Measurements from ENCODE around the gene CARMIL1. TPM values are rescaled to one million over a fixed set of nuclear protein-coding genes. Genes with fewer than 3 reads are reported as not detected.

Gene CARMIL1
- total RNA-seq, 1 donor from 2014 or later: 28.4 TPM

- DNase-seq (ENCODE audit: low spot score): no peak
These were observed 128.3 kb downstream of the CARMIL1 start for GRCh38 chr6:25407431-25407830.

GRCh38 chr6:25410102-25410501 is 130.9 kb downstream of the CARMIL1 start:
- DNase-seq (ENCODE audit: low spot score): no peak

GRCh38 chr6:25411316-25411950 is 132.3 kb downstream of the CARMIL1 start:
- DNase-seq (ENCODE audit: low spot score): no peak

GRCh38 chr6:25413207-25413905 is 134.2 kb downstream of the CARMIL1 start:
- DNase-seq (ENCODE audit: low spot score): no peak

- DNase-seq (ENCODE audit: low spot score): no peak
These were observed 135.0 kb downstream of the CARMIL1 start for GRCh38 chr6:25414168-25414567.

- no peak for DNase-seq (ENCODE audit: low spot score)
These were observed 135.6 kb downstream of the CARMIL1 start for GRCh38 chr6:25414755-25415154.

- no peak for DNase-seq (ENCODE audit: low spot score)
These were observed 136.1 kb downstream of the CARMIL1 start for GRCh38 chr6:25415274-25415673.

- DNase-seq (ENCODE audit: low spot score): no peak
These were observed 136.5 kb downstream of the CARMIL1 start for GRCh38 chr6:25415701-25416100.

- DNase-seq (ENCODE audit: low spot score): no peak
These were observed 138.0 kb downstream of the CARMIL1 start for GRCh38 chr6:25417046-25417605.

- DNase-seq (ENCODE audit: low spot score): no peak
These were observed 139.4 kb downstream of the CARMIL1 start for GRCh38 chr6:25418454-25419052.

- DNase-seq (ENCODE audit: low spot score): no peak
These were observed 140.7 kb downstream of the CARMIL1 start for GRCh38 chr6:25419879-25420278.

- no peak for DNase-seq (ENCODE audit: low spot score)
These were observed 144.2 kb downstream of the CARMIL1 start for GRCh38 chr6:25423358-25423757.

GRCh38 chr6:25424303-25424702 is 145.1 kb downstream of the CARMIL1 start:
- no peak for DNase-seq (ENCODE audit: low spot score)

GRCh38 chr6:25427549-25427948 is 148.4 kb downstream of the CARMIL1 start:
- no peak for DNase-seq (ENCODE audit: low spot score)

GRCh38 chr6:25428758-25429317 is 149.7 kb downstream of the CARMIL1 start:
- DNase-seq (ENCODE audit: low spot score): no peak

- no peak for DNase-seq (ENCODE audit: low spot score)
These were observed 152.3 kb downstream of the CARMIL1 start for GRCh38 chr6:25431306-25431974.

GRCh38 chr6:25431975-25432307 is 152.8 kb downstream of the CARMIL1 start:
- DNase-seq (ENCODE audit: low spot score): no peak

GRCh38 chr6:25434921-25435320 is 155.7 kb downstream of the CARMIL1 start:
- no peak for DNase-seq (ENCODE audit: low spot score)

GRCh38 chr6:25435416-25435985 is 156.3 kb downstream of the CARMIL1 start:
- DNase-seq (ENCODE audit: low spot score): no peak

- no peak for DNase-seq (ENCODE audit: low spot score)
These were observed 157.6 kb downstream of the CARMIL1 start for GRCh38 chr6:25436760-25437159.

GRCh38 chr6:25439368-25439767 is 160.2 kb downstream of the CARMIL1 start:
- DNase-seq (ENCODE audit: low spot score): no peak

Measured in ureter (tissue), 1 donor.